PC-3 (cell line): Measurements from ENCODE around the gene PRF1.

Experiments
- EZH2phosphoT487 ChIP-seq: fragments of 300-600 bp; sonication (generic); IDR thresholded peaks from 2 replicates; pipeline ENCODE4 v1.6.1; 2018; ENCODE audit warnings: mild to moderate bottlenecking, antibody characterized with exemption, low read length, borderline replicate concordance
- TF ChIP-seq, protein P1 (sequence below): fragments of 300-600 bp; sonication (generic); conservative IDR thresholded peaks from 2 replicates; pipeline ENCODE4 v1.5.1; 2017; ENCODE audit warnings: antibody characterized with exemption, low read depth, mild to moderate bottlenecking, low read length

GRCh38 chr10:70649526-70649925 lies 47.0 kb upstream of the PRF1 start:
- TF ChIP-seq, protein P1, sequence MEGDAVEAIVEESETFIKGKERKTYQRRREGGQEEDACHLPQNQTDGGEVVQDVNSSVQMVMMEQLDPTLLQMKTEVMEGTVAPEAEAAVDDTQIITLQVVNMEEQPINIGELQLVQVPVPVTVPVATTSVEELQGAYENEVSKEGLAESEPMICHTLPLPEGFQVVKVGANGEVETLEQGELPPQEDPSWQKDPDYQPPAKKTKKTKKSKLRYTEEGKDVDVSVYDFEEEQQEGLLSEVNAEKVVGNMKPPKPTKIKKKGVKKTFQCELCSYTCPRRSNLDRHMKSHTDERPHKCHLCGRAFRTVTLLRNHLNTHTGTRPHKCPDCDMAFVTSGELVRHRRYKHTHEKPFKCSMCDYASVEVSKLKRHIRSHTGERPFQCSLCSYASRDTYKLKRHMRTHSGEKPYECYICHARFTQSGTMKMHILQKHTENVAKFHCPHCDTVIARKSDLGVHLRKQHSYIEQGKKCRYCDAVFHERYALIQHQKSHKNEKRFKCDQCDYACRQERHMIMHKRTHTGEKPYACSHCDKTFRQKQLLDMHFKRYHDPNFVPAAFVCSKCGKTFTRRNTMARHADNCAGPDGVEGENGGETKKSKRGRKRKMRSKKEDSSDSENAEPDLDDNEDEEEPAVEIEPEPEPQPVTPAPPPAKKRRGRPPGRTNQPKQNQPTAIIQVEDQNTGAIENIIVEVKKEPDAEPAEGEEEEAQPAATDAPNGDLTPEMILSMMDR = no peak
- no peak for TF ChIP-seq EZH2phosphoT487
